ENCODE measurements around the gene NCOA3.

NCOA3 gene

DNA sequence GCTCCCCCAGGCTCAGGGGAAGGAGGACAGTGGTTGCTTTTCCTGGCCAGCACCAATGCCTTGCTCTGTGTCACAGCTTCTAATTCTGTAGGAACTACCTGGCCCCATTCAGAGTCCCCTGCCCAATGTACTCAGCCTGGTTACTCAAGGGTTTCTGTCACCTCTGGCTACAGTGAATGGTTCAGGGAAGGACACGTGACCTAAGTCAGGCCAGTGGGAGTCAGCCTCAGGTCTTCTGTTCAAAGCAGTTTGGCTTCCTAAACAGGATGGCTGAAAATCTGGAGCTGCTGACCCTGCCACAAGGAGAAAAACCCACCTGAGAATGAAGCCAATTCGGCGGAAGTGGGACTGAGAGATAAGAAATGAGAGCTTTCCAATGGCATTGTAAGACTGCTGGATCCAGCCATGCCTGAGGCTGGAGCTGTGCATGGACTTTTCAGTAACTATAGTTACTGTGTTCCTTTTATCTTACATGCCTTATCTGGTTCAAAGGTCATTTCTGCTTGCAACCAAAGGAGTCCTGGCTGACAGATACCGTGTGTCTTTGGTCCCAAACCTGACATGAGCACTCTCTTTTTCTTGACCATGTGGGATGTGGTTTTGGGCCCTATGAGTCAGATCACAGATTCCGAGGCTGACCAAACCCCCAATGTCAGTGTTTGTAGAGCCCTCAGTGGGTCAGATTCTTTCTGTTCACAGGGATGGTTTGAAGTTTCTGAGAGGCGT is 179.3 kb downstream of the NCOA3 start:
- no peak for ATAC-seq
- no peak for DNase-seq

DNA sequence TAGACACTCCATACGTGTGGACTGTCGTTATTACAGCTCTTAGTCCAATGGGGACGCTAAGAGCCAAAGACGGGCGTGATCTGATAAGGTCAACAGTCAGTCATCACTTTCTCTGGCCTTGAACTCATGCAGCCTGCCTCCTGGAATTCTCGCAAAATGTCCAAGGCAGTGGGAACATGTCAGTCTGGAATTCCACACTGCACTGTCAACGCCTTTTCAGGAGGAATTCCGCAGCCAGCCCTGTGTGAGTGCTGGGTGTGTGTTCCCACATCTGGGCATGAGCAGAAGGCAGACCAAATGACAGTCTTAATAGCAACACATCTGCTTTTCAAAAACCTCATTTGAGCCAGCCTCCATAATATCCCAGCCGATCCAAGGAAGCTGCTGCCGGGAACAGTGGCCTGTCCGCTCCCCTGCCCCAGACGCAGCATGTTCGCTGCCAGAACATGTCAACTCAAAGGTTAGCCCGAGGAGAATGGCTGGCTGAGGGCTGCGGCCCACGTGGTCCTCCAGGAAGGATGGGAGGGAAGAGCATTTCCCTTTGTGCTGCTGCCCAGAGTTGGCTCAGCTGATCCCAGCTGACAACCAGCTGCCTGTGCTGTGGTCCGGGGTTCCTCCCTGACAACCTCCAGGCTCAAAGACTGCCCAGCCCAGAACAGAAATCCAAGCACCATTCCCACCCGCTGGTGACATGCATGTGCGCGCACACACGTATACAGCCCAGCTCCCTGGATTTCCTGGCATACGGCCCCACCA is 180.5 kb downstream of the NCOA3 start:
- ATAC-seq, result no peak
- no peak for DNase-seq

DNA sequence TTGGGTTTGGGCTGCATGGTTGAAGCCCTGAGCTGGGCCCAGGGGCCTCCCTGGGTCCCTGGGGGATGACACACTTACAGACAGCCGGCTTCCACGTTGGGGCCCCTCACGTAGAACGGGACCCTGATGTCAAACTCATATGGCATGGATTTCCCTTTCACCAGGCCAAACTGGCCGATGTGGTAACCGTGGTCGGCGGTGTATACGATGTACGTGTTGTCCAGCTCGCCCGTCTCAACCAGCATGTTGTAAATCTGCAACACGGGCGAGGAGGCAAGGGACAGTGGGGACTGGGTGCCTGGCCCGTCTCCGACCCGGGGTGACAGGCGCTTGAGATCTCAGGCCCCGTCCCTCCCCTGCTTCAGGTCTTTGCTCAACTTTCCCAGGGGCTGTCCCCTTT is 181.2 kb downstream of the NCOA3 start:
- DNase-seq (no peak), ATAC-seq (no peak)

DNA sequence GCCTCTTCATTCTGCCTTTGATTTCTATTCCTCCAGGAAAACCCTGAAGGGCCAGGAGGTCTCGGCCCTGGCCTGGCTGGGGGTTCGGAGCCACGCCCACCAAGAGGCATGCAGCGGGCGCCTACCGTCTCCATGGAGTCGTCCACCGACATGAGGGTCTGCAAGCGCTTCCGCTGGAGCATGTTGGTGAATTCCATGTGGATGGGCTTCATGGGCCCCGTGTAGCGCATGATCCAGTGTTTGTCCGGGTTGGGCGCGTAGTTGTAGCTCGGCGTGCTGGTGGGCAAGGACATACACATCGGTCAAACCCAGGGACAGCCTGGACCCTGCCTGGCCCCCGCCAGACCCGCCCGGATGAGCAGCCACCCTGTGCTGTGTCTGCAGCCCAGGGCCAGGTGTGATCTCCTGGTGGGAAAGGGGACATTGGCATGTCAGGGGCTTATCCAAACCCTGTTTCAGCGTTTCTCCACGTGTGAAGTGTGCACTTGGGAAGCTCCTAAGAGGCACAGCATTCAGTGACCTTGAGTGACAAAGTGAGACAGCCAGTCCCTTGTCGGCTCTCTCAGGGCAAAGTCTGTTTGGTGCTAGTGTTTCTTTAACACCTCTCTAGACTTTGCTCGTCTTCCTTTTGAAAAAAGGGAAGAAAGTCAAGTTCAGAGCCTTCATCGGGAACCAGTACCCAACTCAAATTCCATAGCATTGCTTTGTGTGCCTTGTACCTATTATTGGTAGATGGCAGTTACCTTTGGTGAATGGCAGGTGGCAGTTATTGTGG is 182.8 kb downstream of the NCOA3 start:
- ATAC-seq, result no peak
- no peak for DNase-seq

DNA sequence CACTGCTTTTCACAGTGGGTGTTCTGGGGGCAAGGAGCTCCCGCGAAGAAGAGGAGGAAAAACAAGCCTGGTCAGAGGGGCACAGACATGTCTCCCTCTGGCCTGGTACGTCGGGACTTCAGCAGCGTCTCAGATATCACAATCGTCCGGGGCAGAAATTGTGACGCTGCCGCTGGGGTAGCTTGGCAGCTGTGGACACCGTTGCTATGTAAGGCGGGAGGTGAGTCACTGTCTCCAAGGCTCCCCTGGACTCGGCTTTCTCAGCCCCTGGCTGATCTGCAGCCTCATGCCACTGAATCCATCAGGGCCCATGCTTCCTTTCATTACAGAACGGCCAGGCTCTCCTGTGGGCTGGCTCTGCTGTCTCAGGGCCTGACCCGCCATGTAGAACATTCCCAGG is 184.9 kb downstream of the NCOA3 start:
- DNase-seq, result no peak
- ATAC-seq, result no peak

DNA sequence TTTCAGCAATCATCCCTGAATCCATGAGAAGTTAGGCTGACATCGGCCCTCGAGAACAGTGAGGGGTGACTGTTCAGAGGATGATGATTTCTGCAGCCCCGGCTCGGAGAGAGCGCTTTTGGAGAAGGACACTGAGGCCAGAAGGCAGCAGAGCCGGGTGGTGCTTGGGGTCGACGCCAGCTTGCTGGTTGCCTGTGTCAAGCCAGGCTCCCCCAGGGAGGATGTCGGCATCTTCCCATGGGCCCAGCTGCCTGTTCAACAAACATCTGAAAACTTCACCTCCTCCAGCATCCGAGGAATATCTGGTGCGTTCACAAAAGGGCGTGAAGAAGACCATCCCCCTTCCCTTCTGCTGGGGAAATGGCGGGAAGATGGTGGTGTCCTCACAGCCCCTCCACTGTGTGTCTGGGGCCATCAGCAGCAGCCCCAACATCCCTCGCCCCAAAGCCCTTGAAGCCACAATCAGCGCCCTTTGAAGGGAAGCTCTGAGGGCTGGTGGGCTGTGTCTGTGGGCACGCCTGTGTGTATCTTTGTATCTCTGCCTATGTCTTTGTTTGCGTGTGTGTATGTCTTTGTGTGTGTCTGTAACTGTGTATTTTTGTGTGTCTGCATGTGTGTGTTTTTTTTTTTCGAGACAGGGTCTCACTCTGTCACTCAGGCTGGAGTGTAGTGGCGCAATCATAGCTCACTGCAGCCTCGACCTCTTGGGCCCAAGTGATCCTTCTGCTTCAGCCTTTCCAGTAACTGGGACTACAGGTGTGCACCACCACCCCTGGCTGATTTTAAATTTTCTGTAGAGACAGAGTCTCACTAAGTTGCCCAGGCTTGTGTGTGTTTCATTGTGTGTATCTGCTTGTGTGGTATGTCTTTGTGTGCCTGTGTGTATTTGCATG is 185.7 kb downstream of the NCOA3 start:
- ATAC-seq (no peak), DNase-seq (no peak)

DNA sequence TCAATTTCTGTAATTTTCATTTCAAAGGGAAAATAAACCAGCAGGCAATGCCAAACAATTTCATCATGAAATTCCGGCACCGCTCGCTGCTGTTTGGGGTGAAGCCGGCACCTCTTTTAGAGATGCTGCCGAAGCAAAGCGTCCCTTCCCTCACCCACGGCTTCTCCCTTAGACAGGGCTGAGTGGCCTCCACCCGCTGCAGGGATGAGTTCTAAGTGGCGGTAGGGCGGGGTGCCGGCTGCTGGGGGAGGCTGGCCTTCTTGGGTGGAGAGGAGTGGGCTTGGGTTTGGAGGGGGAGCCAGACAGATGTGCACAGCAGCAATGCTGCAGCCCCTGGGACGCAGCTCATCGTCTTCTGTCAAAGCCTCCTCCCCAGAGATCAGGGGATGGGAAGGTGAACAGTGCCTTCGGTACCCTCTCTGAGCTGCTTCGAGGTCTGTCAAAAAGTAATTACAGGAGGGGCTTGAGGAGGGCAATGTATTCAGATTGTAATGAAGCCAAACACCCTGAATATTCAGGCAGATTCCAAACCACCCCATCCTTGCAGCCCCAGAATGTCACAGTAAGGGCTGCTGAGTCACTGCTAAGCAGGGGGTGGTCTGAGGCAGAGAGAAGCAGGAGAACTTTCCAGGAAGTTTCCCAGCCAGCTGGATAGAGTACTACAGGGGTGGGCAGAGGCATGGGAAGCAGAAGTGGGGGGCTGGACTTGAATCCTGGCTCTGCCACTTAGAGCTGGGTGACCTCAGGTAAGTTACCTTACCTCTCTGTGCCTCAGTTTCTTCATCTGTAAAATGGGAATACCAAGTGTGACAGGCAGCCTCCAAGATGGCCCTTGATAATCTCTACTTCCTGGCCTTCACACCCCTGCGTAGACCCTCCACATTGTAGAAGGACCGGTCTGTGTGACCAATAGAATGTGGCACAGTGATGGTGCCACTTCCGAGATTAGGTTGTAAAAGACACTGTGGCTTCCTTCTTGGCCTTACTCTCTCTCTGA is 187.0 kb downstream of the NCOA3 start:
- ATAC-seq (no peak), DNase-seq (no peak)

DNA sequence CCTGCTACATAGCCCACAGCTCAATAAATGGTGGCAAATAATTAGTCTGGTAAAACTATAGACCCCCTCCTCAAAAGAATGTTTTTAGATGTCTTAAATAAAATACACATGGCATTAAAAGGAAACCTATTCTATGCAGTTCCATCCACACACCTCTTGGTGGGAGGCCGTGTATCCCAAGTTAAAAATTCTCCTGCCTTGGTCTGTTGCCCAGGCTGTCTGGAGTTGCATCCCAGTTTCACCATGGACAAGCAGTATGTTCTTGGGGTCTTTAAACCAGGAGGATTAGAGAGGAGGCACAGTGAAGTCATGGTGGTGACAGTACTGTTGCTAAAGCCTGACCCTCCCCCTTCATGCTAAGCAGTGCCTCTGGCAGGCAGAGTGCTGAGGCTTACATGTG is 188.0 kb downstream of the NCOA3 start:
- no peak for ATAC-seq
- DNase-seq, result no peak

DNA sequence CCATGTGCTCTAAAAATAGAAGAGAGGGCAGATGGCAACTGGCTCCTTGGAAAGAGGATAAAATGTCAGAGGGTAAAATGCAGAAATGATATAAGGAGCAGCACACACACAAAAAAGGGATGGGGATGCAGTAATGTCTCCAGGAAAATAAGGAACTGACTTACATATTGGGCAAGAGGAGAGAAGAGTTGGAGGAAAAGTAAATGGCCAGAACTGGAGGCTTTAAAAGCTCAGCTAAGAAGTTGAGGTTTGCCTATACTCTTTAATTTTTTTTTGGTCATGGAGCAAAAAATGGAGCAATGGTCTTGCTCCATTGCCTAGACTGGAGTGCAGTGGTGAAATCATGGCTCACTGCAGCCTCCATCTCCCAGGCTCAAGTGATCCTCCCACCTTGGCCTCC is 189.9 kb downstream of the NCOA3 start:
- DNase-seq (no peak), ATAC-seq (no peak)

DNA sequence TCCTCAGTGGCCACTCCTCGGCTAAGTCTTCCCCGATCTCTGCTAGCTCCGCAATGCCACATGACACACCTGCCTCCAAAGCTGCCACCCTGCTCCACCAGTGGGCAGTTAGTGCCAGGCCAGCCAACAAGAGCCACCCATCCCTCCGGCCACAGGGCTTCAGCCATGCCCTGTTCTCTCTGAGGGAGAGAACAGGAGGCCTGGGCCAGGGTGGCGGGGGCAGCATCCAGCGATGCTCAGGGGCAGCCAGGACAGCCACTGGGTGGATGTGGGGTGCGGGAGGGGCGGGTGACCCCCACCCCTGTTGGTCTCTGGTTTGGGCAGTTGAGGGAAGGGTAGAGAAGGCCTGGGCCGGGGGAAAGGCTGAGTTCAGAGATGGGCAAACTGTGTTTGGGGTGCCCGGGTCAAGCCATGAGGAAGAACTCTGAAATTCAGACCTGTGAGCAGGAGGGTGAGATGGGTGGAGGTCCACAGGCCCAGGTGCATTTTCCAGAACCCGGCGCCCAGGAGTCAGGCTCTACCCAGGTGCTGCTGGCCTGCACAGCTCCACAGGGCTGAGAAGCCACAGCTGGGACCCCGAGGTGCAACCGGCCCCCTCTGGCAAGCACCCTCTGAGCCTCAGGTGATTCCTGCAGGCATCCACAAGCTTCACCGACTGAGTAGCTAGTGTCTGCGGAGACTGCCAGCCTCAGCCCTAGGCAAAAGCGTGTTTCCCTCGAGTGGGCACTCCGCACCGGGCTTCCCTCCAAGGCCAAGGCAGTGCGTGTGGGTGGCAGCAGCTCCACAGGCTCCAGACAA is 192.5 kb downstream of the NCOA3 start:
- DNase-seq, result no peak
- ATAC-seq, result peak; percentile 23

DNA sequence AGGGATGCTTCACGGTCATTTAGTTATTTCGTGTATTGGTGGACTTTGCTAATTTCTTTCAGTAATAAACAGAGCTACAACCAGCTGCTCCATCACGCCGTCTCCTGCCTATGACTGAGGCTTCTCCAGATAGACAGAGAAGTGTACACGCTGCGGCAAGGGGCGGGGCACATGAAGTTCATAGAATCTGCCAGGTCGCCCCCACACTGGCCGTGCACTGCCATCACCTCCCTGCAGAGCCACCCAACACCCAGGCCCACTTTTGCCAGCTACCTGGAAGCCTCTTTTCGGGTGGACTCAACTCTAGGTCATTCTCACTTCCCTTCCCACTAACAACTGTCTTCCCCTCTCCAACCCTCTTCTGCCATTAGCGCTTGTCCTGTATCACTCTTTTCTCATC is 195.2 kb downstream of the NCOA3 start:
- DNase-seq (no peak), ATAC-seq (no peak)

DNA sequence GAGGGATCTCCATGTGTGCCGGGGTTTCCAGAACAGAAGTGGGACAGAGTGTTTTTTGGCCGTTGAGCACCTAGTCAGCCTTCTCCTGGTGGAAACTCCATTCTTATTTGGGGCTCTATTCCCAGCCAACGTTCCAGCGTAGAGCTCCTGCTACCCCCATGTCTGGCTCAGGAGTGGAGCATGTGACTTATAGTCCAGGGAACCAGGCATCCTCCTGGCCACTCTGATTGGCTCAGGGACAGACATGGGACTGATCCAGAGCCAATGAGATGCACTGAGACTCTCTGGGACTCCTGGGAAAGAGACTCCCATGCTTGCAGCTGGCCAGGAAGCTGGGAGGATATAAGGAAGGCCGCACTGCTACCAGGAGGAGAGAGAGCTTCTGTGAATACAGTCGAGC is 196.5 kb downstream of the NCOA3 start:
- DNase-seq (no peak), ATAC-seq (no peak)

DNA sequence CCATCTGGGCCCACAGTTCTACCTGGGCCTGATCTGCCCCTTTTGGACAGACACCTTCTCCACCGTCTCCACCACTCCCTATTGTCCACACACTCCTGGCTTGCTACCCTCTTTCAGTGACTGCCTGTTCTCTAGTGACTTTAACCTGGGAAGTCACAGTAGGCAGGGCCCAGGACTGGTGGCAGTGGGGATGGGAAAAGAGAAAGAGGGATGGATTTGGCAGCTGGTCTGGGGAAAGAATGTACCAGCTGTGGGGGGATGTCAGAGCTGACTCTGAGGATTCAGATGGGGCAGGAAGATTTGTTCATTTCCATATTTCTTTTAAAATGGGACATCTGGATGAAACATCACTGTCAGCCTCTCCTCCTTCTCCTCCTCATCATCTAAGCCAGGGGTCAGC is 198.1 kb downstream of the NCOA3 start:
- ATAC-seq (no peak), DNase-seq (no peak)

DNA sequence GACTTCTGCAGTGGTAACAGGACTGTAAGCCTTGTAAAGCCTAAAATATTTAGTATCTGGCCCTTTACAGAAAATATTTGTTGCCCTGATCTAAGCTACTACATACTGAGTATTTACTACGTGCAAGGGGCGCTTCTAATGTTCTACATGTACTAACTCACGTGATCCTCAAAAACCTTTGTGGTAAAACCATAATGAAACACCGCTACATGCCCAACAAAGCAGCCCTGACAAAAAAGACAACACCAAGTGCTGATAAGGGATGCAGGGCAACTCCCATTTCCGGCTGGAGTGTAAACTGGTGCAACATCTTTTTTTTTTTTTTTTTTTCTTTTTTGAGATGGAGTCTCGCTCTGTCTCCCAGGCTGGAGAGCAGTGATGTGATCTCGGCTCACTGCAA is 198.6 kb downstream of the NCOA3 start:
- DNase-seq, result no peak
- no peak for ATAC-seq

DNA sequence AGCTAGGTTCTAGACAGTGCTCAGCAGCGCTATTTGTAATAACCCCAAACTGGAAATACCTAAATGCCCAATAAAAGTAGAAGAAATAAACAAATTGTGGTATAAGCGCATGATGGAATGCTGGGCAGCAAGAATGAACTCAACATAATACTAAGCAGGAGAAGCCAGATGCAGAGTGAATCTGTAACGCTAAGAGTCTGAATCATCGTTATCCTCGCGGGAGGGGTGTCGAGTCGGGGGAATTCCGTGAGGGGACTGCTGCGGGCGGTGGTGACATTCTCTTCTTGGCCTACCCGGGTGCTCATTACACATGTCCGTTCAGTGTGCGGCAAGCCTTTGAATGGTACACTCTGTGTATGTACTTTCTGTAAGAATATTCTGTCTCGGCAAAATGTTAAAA is 199.9 kb downstream of the NCOA3 start:
- ATAC-seq, result no peak
- no peak for DNase-seq

DNA sequence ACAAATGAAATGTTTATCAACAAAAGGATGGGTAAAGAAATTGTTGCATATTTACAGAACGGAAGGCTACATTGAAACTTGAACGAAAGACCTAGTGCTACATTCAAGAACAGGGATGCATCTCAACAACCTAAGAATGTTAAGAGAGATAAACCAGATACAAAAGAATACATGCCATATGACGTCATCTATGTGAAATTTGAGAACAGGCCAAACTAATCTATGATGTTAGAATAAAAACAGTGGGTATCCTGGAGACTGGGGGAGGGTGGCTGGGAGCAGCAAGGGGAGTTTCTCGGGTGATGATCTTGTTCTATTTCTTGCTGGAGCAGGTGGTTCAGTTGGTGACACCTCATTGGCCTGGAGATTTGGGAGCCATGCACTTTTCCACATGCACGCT is 202.1 kb downstream of the NCOA3 start:
- ATAC-seq, result no peak
- DNase-seq, result no peak

DNA sequence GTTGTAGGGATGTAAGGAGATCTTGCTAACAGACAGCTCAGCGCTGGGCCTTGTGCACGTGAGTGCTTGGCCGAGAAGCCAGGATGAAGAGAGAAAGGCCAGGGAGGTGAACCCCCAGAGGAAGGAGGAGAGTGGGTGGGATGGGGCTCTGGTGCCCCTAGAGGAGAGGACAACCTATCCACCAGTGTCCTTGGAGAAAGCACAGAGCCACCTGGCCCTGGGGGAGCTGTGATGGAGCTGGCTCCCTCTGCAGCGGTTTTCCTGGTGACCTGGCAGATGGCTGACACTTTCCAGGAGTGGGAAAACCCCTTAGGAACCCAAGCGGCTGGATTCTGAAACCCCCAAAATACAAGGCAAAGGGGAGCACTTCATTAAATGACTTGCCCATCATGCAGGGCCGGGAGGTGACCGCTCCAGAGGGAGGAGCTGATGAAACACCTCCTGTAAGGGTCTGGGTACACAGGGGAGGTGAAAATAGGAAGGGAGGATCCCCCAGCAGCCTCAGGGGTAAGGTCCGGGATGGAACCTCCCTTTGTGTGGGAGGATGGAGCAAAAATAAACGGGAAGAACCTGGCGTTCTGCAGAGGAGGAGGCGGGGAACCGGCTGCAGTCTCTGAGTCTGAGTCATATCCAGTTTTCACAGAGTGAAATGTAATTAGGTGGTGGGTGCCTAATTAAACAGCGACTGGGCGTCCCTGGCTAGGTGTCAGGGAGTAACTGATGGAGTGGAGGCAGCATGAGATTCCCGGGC is 203.2 kb downstream of the NCOA3 start:
- DNase-seq, result no peak
- no peak for ATAC-seq

DNA sequence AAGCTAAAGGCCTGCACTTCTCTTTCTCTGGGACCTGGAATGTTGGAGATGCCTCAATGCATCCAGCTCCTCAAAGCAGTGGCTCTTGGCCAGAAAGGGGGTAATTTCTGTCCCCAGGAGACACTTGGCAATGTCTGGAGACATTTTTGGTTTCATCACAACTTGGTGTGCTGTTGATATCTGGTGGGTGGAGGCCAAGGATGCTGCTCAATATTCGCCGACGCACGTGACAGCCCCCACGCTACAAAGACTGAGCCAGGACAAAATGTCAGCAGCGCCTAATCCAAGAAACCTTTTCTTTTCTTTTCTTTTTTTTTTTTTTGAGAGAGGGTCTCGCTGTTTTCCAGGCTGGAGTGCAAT is 203.8 kb downstream of the NCOA3 start:
- DNase-seq, result no peak
- no peak for ATAC-seq

DNA sequence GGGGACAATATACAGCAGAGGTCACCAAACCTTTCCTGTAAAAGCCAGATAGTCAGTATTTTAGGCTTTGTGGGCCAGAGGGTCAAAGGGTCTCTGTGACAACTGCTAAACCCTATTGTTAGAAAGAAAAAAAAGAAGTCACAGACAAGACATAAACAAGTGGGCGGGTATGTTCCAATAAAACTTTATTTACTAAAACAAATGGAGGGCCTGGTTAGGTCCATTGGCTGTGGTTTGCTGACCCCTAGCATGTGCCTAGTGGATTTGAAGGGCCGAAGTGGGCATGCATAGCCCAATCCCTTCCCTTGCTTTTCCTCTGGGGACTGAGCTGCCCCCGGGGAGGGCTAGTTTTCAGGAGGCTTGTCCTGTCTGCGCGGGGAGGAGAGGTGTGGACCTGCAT is 204.7 kb downstream of the NCOA3 start:
- ATAC-seq (no peak), DNase-seq (no peak)
